Posterior cingulate gyrus (tissue), 11 donors: ENCODE results near the gene SNRPB2.
A peak's percentile ranks its signal among the peaks of the same experiment; 100 is the strongest.

Experiments used
- DNase-seq, 10 donors: peaks; one replicate each; pipeline versions ENCODE4 v3.0.0 to v3.0.0-alpha.2; 2020 to 2021; ENCODE audit warnings: mixed read lengths in 3 of 10
- intact Hi-C: fragments of 100-400 bp; cut with DNase I; formaldehyde crosslinking; loops from one replicate; pipeline ENCODE4 v1.15.1; 2023

SNRPB2 gene

GRCh38 chr20:16729080-16729479, 746 bp upstream of the SNRPB2 start:
- DNase-seq, result no peak
- intact Hi-C loops, result loop anchor here (2.0 kb wide), 1 partner anchor 156 kb away; the partner anchor contains the start of gene KIF16B

GRCh38 chr20:16732506-16733152, 2.8 kb downstream of the SNRPB2 start:
- intact Hi-C loops, result no loop called here
- no peak for DNase-seq

GRCh38 chr20:16740365-16741072, 10.7 kb downstream of the SNRPB2 start:
- intact Hi-C loops, result no loop called here
- no peak for DNase-seq

GRCh38 chr20:16744178-16744807, 14.5 kb downstream of the SNRPB2 start:
- intact Hi-C loops, result no loop called here
- no peak for DNase-seq

GRCh38 chr20:16745204-16745603, 15.4 kb downstream of the SNRPB2 start:
- intact Hi-C loops, result no loop called here
- DNase-seq, result no peak

- no peak for DNase-seq
- intact Hi-C loops, result no loop called here
Measured at GRCh38 chr20:16747291-16747811, 17.5 kb downstream of the SNRPB2 start.

- DNase-seq, result no peak
- intact Hi-C loops, result no loop called here
Measured at GRCh38 chr20:16748308-16748900, 18.6 kb downstream of the SNRPB2 start, which contains the start of gene OTOR. Gene OTOR, plus strand, starts transcription at chr20:16748358. Its CDS starts 44 bp downstream, at chr20:16748402.

GRCh38 chr20:16749573-16749972, 19.7 kb downstream of the SNRPB2 start:
- DNase-seq, result no peak
- intact Hi-C loops, result no loop called here

- intact Hi-C loops, result no loop called here
Measured at GRCh38 chr20:16752082-16752481, 22.3 kb downstream of the SNRPB2 start.

GRCh38 chr20:16752901-16753300, 23.1 kb downstream of the SNRPB2 start:
- DNase-seq, result no peak
- intact Hi-C loops, result no loop called here

More at GRCh38 chr20:16752082-16752481, 22.3 kb downstream of the SNRPB2 start:
- no peak for DNase-seq

GRCh38 chr20:16758454-16759180, 28.8 kb downstream of the SNRPB2 start:
- DNase-seq, result no peak

GRCh38 chr20:16759181-16759563, 29.3 kb downstream of the SNRPB2 start:
- intact Hi-C loops, result no loop called here
- DNase-seq, result no peak

More at GRCh38 chr20:16758454-16759180, 28.8 kb downstream of the SNRPB2 start:
- intact Hi-C loops, result no loop called here

GRCh38 chr20:16760431-16761304, 30.8 kb downstream of the SNRPB2 start:
- DNase-seq, result no peak
- intact Hi-C loops, result loop anchor here (5.0 kb wide), 2 partner anchors 58 to 243 kb away; no protein-coding TSS in a partner anchor

GRCh38 chr20:16761305-16761829, 31.5 kb downstream of the SNRPB2 start:
- intact Hi-C loops, result loop anchor here (5.0 kb wide), 2 partner anchors 59 to 244 kb away; no protein-coding TSS in a partner anchor
- DNase-seq, result peak in 5 of 10 donors; percentile 16 to 68 (median 55)

- intact Hi-C loops, result loop anchor here (5.0 kb wide), 2 partner anchors 62 to 247 kb away; no protein-coding TSS in a partner anchor
Measured at GRCh38 chr20:16764560-16764959, 34.7 kb downstream of the SNRPB2 start.

GRCh38 chr20:16771213-16771612, 41.4 kb downstream of the SNRPB2 start:
- intact Hi-C loops, result no loop called here
- DNase-seq, result no peak

More at GRCh38 chr20:16764560-16764959, 34.7 kb downstream of the SNRPB2 start:
- no peak for DNase-seq

- intact Hi-C loops, result no loop called here
- DNase-seq, result no peak
Measured at GRCh38 chr20:16775961-16776360, 46.1 kb downstream of the SNRPB2 start.

- no peak for DNase-seq
- intact Hi-C loops, result no loop called here
Measured at GRCh38 chr20:16777126-16777525, 47.3 kb downstream of the SNRPB2 start.

GRCh38 chr20:16778159-16778558, 48.3 kb downstream of the SNRPB2 start:
- no peak for DNase-seq
- intact Hi-C loops, result no loop called here
